GM19023 (cell line): ENCODE measurements around the gene LRP2BP.

Source experiments
- ATAC-seq: cut with Tn5 transposase; IDR thresholded peaks from one replicate; pipeline ENCODE4 v1.9.1; 2021; ENCODE audit warnings: mild to moderate bottlenecking, moderate library complexity; ENCODE audit not compliant: unreplicated experiment

Gene LRP2BP

DNA sequence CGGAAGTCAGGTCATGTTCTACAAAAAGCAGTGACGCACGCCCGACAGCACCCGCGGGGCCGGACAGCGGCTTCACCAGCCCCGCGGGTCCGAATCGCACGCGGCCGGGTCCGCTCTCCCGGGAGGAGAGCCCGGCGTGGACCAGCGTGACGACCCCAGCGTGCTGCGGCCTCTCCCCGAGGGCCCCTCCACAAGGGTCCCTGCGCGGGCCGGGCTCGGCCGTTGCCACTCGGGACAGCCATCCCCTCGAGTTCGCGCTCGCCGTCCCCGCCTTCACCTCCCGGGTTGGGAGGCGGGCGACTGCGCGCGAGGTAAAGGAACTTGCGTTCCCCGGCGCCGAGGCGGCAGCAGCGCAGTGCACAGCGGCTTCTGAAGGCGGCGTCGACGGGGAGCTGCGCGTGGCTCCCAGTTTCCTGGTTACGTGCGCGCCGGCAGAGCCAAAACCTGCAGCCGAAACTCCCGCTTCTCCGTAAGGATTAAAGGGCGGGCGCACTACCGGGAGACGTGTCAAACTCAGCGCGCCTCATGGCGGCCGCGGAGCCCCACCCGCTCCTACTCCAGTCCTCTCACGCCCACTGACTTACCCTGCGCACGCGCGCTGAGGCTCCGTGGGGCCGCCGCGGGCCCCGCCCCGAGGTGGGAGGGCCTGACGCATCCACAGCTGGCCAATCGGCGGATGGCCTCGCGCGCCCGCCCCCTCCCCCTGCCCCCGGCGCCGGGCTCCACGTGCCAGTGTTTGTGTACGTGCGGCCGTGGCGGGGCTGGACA lies 416 bp upstream of the LRP2BP start:
- ATAC-seq = peak; percentile 83

- ATAC-seq = no peak
Measured at GRCh38 chr4:185394568-185395237, 1.0 kb downstream of the LRP2BP start.

- no peak for ATAC-seq
Measured at GRCh38 chr4:185392156-185392555, 3.6 kb downstream of the LRP2BP start.

- no peak for ATAC-seq
Measured at GRCh38 chr4:185390941-185391340, 4.8 kb downstream of the LRP2BP start.

DNA sequence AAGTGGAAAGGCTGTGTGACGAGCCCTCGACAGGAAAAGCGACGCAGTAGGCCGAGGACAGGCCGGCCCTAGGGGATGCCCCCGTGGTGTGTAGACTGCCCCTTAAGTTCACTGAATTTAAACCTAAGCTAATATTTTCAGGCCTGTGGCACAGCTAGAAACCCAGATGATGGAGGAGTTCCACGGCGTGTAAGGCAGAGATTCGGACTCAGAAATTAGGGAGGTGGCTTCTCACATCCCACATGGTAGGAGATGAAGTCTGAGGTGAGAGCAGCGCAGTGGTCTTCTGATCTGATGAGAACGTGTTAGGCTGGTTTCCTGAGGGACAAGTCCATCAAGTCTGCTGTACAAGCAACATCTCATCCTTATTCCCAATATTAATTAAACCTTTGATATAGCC lies 7.8 kb downstream of the LRP2BP start:
- ATAC-seq = no peak

GRCh38 chr4:185384930-185385331 lies 10.8 kb downstream of the LRP2BP start:
- no peak for ATAC-seq

DNA sequence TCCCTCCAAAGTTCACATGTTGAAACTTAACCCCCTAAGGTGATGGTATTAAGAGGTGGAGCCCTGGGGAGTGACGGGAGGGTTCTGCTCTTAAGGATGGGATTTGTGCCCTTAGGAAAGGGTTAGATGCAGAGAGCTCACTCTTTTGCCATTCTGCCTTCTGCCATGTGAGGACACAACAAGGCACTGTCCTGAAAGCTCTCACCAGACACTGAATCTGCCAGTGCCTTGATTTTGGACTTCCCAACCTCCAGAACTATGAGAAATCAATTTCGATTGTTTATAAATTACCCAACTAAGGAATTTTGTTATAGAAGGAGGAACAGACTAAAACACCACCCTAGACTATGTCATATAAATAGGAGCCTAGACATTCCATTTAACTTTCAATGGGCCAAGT lies 11.7 kb downstream of the LRP2BP start:
- no peak for ATAC-seq

- no peak for ATAC-seq
Measured at GRCh38 chr4:185383451-185383850, 12.3 kb downstream of the LRP2BP start.

GRCh38 chr4:185382754-185383153 lies 13.0 kb downstream of the LRP2BP start:
- ATAC-seq = no peak

DNA sequence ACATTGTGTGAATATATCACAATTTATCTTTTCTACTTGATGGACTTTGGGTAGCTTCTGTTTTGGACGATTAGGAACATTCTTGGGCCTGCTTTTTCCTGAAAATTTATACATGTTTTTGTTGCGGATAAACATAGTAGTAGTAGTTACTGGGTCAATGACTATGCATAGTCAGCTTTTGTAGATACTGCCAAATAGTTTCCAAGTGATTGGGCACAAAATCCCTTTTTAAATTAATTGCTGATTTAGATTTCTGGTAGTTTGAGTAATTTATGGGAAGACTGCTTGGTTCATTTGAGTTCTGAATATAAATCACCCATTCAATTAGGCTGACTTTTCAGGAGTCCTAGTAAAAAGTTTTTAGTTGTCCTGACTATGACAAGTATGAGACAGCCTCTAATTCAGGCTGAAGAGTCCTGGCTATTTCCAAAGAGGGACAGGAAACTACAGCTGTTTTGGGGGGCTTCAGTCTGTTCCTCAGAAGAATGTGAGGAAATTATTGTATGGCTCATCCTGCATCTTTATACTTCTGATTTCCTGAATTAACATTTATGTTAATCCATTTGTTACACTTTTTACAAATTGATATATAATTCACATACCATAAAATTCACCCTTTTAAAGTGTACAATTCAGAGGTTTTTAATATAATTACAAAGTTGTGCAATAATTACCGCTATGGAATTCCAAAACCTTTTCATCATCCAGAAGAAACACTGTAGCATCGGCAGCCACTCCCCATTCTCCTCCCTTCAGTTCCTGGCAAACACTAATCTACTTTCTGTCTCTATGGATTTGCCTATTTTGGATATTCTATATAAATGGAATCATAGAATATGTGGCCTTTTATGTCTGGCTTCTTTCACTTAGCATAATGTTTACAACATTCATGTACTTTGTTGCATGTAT lies 14.2 kb downstream of the LRP2BP start:
- no peak for ATAC-seq

DNA sequence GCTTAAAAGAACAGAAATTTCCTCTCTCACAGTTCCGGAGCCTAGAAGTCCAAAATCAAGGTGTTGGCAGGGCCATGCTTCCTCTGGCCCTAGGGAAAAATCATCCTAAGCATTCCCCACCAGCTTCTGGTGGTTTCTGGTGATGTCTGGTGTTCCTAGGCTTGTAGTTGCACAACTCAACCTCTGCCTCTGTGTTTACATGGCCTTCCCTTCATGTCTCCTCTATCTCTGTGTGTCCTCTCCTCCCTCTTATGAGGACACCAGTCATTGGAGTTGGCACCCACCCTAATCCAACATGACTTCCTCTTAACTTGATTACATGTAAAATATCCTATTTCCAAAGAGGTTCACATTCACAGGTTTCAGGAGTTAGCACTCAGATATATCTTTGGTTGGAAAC lies 15.4 kb downstream of the LRP2BP start:
- no peak for ATAC-seq

DNA sequence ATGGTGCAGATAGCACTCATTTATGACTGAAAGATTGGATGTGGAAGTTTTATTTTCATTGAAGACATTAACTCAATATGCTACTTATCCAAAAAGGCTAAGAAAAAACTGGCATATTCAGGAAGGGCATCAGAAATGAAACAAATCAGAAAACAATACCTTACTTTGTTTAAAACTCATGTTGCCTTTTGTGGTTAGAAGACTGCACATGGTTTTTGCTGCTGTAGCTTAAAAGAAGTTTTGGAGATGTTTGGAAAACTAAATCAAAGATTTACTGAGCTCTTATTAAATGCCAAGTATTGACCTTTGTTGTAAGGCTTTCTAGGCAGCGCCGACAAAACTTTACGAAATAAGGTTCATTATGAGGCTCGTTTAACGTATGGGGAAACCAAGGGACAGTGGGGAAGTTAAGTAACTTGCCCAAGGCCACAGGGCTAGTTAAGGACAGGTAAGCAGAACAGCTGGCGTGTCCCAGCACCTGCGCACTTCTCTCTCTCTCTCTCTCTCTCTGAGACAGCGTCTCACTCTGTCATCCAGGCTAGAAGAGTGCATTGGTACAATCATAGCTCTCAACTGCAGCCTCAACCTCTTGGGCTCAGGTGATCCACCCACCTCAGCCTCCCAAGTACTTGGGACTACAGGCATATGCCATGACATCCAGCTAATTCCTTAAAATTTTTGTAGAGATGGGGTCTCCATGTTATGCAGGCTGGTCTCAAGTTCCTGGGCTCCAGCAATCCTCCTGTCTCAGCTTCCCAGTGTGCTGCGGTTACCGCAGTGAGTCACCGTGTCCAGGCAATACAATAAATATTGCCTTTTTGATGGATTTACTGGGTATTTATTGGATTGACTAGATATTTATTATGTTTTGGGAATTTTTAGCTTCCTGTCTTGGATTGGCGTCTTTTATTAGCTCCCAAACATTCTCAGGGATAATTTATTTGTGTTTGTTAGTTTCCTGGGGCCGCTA lies 16.1 kb downstream of the LRP2BP start:
- no peak for ATAC-seq

- ATAC-seq = no peak
Measured at GRCh38 chr4:185378264-185378663, 17.5 kb downstream of the LRP2BP start.

DNA sequence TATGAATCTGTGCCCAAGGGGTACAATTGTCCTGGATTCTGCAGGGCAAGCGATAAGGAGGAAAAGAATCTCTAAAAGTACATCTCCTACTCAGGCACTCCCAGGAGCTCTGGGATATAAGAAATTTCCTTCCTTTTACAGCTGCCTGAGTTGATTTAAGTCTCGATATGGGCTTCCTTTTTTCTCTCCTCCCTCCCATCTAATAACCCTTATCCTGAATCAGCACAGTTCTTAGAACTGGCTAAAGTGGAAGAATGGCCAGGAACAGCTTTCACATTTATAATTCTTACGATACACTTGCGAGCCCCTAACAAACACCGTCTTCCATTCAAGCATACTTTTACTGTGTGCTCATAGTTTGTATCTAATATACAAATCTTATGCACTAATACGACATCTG lies 21.2 kb downstream of the LRP2BP start:
- ATAC-seq = no peak

DNA sequence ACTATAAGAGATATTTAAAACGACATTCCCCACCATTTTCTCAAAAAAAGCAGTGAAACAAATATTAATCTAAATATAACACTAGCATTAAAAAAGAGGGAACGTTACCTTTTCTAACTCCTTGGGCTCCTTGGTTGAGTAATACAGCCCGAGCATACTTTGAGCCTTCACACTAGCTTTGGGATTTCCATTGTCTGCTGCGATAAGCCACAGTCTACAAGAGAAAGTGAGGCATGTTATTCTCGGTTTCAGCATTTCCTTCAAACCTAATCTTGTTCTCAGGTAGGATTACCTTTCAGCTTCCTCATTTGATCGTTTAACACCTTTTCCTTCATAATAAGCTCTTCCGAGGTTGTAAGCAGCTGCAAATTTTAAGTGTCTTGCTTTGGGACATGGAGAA lies 21.7 kb downstream of the LRP2BP start:
- no peak for ATAC-seq

DNA sequence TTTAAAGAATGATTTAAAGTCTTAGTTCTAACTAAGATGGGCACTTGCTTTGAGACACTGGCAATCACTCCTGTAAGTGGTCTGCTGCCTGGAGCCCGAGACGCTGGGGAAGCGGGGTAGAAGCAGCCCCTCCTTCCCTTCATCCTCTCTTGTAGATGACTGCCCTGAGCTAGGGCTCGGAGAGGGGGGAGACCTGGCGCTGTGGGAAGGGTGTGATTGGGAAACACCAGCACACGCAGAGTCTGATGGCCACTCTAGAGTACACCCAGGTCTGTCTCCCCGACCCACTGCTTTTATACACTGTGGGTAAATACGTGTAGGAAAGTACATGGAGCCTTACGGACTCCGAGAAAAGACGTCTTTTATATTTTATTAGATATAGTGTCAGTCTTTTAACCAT lies 24.0 kb downstream of the LRP2BP start:
- ATAC-seq = no peak

GRCh38 chr4:185370268-185370949 lies 25.3 kb downstream of the LRP2BP start:
- ATAC-seq = no peak

GRCh38 chr4:185369731-185370130 lies 26.0 kb downstream of the LRP2BP start:
- no peak for ATAC-seq

- ATAC-seq = no peak
Measured at GRCh38 chr4:185364886-185365285, 30.8 kb downstream of the LRP2BP start.

GRCh38 chr4:185363251-185363650 lies 32.5 kb downstream of the LRP2BP start:
- ATAC-seq = no peak
